Stimulated activated CD4-positive, alpha-beta T cell treated with anti-CD3 and anti-CD28 coated beads, Interleukin-15, amount 100 ng/mL, for 1 hour (primary cell): Measurements from ENCODE around the gene ANO10.
A peak's percentile ranks its signal among the peaks of the same experiment; 100 is the strongest.
"Not testable (repeated sequence)": the region's sequence is repeated elsewhere in the genome, so short reads cannot be mapped to it uniquely, and the experiment has no call there.

Experiments
- DNase-seq, 2 donors: peaks; one replicate each; pipeline ENCODE4 v3.0.0-alpha.2; 2020; ENCODE audit warnings: low read depth in 1 of 2, low spot score in 1 of 2

Gene ANO10, protein sequence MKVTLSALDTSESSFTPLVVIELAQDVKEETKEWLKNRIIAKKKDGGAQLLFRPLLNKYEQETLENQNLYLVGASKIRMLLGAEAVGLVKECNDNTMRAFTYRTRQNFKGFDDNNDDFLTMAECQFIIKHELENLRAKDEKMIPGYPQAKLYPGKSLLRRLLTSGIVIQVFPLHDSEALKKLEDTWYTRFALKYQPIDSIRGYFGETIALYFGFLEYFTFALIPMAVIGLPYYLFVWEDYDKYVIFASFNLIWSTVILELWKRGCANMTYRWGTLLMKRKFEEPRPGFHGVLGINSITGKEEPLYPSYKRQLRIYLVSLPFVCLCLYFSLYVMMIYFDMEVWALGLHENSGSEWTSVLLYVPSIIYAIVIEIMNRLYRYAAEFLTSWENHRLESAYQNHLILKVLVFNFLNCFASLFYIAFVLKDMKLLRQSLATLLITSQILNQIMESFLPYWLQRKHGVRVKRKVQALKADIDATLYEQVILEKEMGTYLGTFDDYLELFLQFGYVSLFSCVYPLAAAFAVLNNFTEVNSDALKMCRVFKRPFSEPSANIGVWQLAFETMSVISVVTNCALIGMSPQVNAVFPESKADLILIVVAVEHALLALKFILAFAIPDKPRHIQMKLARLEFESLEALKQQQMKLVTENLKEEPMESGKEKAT

DNA sequence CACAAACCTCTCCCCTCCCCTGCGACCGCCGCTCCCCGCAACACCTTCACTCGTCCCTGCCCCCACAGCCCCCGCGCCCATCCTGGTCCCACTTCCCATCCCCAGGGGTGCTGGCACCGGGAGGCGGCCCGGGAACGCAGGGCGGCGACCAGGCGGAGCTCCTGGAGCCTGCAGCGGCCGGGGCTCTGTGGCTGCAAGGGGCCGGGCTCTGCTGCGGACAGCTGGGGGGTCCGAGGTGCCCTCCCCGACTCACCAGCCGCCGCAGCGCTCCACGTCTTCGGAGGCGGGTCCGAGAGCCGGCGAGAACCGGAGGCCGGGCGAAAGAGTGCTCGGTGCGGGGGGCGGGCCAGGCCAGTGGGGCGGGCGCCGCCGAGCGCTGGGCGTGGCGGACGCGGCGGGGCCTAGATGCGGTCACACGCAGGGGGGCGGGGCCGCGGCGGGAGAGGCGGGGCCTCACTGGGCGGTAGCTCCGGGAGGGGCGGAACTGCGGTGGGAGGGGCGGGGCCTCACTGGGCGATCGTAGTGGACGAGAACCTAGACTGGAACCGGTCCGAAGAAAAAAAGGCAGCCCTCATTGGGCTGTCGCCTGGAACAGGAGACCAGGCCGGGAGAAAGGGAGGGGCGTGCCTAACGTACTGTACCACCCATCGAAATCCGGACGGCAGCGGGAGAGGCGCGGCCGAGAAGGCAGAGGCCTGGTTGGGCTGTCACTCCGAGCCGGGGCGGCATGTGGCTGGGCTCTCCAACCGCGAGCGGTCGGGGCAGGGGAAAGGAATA is at the start of gene ANO10:
ANO10 (minus strand) TSS at position 356 of the 777 bp plus-strand sequence. CDS start 16,159 bp downstream, outside the sequence.
- DNase-seq = peak; percentile 91 to 97

DNA sequence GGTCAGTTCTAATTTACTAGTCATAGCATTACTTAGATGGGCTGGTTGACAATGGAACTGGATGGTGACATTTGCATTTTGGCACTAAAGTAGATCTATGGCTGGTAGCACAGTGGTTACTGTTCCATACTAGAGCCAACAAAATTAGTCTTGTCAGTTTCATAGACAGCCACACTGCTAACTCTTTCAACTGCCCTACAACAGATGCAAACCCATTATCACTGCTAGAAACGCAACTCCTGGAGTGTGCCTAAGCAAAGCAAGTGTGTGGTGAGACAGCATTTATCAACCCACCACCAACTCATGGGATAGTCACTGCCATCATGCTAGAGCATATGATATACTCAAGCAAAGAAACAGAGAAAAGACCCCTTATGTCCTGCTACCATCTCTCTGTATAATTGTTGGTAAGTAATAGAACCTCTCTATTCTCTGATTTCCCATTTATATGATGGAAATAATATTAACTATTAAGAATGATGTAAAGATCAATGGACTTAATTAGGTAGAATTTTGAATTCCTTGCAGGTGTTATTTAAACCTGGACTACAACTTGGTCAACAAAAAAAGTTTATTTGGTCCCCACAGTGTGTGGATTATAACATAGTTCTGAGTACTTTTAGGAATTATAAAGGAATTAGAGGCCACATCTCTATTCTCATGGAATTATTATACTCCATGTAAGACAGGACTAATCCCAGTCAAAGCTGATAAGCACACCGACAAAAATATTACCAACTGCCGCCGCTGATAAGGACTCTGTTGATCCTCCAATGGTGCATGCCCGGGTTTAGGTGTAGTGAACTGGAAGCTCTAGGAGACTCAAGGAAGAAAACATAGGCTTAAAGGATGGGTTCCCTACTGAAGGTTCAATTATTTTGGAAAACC is 49.1 kb upstream of the ANO10 start:
- no peak for DNase-seq

DNA sequence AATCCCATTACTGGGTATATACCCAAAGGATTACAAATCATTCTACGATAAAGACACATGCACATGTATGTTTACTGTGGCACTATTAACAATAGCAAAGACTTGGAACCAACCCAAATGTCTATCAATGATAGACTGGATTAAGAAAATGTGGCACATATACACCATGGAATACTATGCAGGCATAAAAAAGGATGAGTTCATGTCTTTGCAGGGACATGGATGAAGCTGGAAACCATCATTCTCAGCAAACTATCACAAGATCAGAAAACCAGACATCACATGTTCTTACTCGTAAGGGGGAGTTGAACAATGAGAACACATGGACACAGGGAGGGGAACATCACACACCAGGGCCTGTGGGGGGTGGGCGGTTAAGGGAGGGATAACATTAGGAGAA is 43.2 kb upstream of the ANO10 start:
- not testable (repeated sequence) for DNase-seq

DNA sequence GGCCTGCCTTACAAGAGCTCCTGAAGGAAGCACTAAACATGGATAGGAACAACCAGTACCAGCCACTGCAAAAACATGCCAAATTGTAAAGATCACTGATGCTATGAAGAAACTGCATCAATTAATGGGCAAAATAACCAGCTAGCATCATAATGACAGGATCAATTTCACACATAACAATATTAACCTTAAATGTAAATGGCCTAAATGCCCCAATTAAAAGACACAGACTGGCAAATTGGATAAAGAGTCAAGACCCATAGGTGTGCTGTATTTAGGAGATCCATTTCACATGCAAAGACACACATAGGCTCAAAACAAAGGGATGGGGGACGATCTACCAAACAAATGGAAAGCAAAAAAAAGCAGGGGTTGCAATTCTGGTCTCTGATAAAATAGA is 39.6 kb upstream of the ANO10 start:
- not testable (repeated sequence) for DNase-seq

DNA sequence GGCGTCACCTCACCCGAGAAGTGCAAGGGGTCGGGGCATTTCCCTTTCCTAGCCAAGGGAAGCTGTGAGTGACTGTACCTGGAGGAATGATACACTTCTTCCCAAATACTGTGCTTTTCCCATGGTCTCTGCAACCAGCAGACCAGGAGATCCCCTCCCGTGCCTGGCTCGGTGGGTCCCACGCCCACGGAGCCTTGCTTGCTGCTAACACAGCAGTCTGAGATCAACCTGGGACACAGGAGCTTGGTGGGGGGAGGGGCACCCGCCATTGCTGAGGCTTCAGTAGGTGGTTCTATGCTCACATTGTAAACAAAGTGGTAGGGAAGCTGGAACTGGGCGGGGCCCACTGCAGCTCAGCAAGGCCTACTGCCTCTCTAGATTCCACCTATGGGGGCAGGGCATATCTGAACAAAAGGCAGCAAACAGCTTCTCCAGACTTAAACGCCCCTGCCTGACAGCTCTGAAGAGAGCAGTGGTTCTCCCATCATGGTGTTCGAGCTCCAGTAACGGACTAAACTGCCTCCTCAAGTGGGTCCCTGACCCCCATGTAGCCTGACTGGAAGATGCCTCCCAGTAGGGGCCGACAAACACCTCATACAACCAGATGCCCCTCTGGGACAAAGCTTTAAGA is 37.6 kb upstream of the ANO10 start:
- no peak for DNase-seq

DNA sequence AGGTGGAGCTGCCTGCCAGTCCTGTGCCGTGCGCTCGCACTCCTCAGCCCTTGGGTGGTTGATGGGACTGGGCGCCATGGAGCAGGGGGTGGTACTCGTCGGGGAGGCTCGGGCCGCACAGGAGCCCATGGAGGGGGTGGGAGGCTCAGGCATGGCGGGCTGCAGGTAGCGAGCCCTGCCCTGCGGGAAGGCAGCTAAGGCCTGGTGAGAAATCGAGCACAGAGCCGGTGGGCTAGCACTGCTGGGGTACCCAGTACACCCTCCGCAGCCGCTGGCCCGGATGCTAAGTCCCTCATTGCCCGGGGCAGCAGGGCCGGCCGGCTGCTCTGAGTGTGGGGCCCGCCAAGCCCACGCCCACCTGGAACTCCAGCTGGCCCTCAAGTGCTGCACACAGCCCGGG is 34.6 kb upstream of the ANO10 start:
- DNase-seq = not testable (repeated sequence)

DNA sequence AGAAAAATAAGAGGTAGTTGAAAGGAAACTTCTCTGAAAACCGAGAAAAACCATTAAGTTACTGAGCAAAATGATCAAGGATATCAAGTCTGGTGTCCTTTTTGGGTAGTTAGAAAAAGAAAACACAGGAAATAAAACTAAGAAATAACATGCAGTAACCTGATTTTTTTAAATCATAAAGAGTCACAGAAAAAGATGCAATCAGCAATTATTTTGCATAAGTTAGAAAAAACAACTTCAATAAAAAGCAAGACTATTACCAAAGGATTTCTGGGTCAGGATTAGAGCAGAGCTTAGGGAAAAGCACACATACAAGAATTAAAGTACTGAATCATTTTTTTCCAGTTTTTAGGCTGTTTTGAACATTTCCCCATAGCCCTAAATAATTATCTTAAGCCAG is 28.5 kb upstream of the ANO10 start:
- DNase-seq = no peak

DNA sequence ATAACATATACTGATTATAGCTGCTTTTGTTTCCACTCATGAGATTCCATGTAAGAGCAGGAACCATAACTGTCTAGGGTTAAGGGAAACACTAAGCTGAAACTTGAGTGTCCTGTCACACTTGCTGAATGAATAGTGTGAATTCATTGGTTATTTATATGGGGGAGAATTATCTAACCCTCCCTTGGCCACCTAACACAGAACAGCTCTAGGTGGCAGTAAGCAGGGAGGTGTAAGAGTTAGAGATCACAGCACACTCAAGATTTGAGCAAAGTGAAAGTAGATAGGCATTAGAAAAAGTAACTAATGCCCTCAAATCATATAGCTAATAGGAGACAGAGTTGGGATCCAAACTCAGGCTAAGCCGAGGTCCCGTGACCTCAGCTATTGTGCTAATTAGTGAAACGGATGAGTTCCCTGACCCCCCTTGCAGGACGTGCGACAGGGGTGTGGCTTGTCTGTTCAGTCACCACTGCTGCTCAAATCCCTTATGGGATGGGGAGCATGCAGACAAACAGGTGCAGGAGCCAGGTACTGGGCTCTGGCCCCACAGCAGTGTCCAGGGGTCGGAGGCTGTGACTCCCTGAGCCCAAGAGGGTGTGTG is 27.7 kb upstream of the ANO10 start:
- no peak for DNase-seq

DNA sequence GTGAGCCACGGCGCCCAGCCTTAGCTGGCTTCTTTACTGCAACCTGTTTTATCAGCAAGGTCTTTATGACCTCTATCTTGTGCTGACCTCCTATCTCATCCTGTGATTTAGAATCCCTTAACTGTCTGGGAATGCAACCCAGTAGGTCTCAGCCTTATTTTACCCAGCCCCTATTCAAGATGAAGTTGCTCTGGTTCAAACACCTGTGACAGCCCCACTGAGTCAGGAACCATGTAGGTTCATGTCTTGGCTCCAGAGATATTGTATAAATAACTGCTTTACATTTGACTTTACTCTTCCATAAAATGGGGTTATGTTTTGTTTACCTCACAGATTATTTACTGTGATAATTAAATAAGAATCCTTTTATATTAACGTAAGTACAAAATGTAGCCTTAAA is 27.1 kb upstream of the ANO10 start:
- no peak for DNase-seq

DNA sequence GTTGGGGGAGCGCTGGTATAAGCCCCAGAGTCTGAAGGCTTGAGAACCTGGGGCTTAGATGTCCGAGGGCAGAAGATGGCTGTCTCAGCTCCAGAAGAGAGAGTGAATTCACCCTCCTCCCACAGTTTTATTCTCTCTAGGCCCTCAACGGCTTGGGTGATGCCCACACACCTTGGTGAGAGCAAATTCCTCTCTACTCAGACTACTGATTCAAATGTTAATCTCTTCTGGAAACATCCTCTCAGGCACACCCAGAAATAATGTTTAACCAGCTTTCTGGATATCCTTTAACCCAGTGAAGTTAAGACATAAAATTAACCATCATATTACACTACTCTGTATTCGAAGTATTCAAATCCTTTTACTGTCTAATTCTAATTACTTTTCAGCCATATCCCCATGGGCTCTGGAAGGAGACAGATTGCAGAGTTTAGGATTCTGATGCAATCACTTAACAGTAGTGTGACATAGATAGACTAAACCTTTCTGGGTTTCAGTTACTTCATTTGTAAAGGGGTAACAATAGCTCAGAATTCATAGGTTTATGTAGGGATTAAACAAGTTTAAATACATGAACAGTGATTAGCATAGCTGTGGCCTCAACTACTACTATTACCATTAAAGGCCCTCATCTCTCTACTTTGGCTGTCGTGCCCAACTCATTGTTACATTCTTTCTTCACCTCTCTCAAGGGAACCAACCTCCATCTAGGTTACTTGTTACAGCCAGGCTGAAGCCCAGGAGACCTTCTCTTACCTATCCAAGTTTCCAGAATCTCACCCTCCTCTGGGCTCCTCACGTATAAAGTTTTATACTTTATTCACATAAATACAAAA is 25.7 kb upstream of the ANO10 start:
- no peak for DNase-seq

DNA sequence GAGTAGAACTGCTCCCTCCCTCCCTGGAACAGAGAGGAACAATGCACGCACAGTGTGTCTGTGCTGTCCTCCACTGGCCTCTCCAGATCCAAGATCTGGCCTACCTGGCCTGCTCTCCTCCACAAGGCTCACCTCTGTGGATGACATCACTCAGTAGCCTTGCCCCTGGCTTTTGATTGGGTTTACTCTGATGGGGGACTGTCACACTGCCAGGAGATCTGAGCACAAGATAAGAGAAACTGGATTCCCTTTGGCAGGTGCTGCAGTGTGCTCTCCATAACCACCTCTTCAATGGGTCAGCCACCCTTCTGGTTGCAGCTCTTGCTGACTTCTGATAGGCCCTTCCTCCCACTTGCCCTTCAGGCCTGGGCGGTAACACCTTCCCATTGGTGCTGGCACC is 22.6 kb upstream of the ANO10 start:
- DNase-seq = no peak

DNA sequence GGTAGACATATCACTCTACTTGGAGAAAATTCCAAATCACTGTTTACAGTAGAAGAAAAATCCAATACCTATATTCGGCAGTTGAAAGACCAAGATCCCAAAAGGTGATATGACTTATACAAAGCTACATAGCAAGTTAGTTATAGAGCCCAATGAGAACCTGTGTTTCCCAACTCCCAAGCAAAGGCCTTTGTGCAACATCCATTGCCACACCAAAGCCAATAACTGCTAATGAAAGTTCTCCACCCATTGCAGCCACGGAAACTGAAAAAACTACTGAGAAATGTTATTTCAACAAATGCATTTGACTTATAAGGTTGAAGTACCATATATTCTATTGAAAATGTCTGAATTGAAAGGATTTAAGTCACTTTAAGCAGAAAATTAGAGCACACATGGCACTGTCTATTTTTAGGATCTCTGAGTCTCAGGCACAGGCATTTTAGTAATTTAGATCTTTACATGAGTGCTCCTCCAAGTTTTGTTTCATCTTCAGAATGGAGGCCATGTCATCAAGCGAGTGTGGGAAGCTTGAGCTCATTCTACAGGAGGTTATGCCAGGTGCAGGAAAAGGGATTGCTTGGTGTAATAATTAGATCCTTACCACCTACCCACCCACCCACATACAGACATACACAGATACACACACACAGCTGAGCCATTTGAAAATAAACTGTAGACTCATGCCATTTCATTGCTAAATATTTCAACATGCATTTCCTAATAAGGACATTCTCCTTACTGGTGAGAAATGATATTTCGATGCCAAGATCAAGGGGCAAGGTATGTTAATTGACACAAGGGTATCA is 19.7 kb upstream of the ANO10 start:
- DNase-seq = no peak

DNA sequence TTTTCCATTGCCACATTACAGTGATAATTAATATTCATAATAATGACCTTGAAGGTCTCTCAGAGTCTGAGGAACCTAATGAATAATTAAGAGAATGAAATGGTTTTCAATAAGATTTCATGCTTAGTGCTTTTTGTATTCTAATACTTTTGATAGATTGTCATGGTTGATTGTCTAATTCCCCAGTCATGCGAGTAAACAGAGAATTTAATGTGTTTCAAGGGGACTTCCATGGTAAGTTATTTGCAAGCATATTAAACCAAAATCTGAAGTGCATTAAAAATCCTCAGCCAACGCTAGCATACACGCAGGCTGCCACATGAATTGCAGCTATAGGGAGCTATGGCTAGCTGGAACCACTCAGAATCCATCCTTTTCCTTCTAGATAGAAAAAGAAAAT is 18.9 kb upstream of the ANO10 start:
- DNase-seq = no peak

DNA sequence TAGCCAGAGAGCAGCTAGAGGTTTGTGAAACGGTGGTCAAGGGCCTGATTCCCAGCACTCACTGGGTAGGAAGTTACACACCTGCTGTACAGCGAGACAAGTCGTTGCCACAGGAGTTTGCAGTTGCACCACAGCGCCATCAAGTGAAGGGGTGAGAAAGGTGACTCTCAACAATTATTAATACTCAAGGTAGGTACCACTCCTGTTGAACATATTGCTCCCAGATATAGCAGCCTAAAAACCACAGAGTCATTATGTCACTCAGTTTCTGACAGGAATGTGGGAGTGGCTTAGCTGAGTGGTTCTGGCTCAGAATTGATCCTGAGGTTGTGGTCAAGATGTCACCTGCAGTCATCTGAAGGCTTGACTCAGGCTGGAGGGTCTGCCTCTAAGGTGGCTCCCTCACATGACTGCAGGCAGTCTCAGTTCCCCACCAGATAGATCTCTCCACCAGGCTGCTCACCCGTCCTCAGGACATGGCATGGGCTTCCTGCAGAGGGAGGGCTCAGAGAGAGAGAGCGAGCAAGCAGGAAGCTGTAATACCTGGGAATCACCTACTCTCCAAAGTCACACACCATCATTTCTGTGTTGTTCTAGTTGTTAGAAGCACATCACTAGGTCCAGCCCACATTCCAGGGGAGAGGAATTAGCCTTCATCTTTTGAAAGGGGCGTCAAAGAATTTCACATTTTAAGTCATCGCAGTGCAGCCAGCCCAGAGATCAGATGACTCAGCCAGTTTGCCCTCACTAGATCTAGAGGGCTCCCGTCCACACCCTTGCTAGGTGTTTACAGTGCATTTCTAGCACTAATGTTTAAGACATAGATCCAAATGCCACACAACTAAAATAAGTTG is 17.0 kb upstream of the ANO10 start:
- DNase-seq = peak in 1 of 2 donors; percentile 10

DNA sequence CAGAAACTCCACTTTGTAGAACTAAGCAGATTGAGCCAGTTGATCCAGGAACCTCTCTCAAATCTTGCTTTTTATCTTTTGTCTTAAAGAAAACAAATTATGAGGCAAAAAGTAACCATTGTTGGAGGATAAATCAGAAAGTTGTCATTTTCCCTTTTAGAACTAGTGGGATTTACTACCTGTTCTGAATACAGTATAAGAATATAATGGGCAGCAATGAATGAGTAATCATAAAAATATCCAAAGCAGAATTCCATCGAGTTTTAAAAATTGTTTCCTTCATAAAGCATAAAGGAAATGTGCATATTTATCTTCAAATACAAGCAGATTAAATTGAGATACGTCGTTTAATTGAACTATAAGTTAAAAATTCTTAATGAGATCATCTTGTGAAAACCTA is 15.9 kb upstream of the ANO10 start:
- DNase-seq = no peak

DNA sequence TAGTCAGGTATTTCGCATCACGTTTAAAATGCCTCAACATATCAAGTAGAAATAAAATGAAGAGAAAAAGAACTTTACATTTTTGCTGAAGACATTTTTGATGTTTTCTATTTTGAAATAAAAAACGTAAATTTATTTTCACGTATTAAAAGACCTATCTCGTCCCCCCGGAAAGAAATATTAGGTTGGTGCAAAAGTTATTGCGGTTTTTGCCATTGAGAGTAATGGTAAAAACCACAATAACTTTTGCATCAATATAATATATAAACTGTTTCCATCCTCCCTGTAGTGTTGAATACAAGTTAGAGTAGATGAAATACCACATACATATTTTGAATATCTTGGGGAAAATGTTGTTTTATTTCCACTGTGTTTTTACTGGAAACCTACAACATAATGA is 11.2 kb upstream of the ANO10 start:
- DNase-seq = no peak

DNA sequence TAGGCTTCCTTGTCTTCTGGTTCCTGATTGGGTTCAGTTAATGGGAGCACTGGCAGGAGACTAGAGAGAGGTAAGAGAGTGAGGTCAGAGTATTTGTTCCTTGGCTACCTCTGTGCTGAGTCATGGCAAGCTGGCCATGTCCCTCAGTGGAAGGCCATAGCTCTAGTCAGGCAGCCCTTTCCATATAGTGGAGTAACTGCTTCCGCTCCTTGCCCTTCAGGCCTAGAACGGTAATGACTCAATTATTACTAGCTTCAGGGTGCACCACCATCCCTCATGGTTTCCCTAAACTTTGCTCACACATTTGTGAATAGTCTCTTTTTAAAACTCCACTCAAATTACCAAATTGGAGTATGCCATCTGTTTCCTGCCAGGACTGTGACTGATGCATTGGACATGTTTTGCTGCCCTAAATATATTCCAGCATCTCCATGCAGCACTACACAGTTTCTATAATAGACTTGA is 10.5 kb upstream of the ANO10 start:
- DNase-seq = no peak
